ENCODE results near the gene LBH.

Gene LBH

DNA sequence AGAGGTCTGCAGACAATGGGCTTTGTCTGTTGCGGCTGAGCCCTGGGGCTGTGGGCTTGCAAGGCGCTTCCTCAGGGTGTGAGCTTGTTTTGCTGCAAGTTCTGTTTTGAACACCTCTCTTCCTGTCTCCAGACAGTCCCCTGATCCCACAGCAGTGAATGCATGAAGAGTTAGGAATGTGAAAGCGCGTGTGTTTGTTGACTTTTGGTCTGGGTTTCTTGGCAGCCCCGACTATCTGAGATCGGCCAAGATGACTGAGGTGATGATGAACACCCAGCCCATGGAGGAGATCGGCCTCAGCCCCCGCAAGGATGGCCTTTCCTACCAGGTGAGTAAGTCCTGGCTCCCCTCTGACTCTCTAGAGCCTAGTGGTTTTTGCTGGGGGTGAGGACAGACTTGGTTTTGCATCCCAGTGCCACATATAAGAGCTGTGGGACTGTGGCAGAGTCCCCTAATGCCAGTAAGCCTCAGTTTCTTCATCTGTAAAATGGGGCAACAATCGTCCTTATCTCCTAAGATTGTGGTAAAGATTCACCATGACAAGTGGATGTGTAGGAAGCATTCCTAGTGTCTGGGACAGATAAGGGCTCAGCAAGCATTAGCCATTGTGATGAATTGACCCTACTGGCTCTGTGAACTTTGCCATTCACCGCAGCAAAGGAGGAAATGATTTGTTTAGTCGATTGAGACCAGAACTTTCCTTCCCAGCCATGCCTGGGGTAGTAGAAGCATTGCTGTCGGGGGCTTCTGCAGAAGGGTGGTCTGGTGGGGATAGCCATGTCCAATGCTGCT is 3.0 kb downstream of the LBH start:
- Histone ChIP-seq H3K36me3 (ENCODE audit: control insufficient read depth in 2 of 2, insufficient read depth in 2 of 2, low read length in 2 of 2) (peaks cover 0 to 2% of the 10 kb centered on the region in 2 donors), H3K9ac (ENCODE audit: low read depth in 1 of 2, low read length in 2 of 2) (peak overlapping the region in 1 of 2 donors; percentile 43), H3K9me3 (ENCODE audit: control insufficient read depth in 2 of 2, low read length in 2 of 2) (no peaks in the 10 kb centered on the region), H3K4me3 (ENCODE audit: low read length in 2 of 2) (peak overlapping the region; percentile 40 to 76), H3K27me3 (ENCODE audit: control insufficient read depth in 2 of 2, insufficient read depth in 2 of 2, low read length in 2 of 2) (peaks cover 18 to 24% of the 10 kb centered on the region in 2 donors), H3K4me1 (ENCODE audit: control insufficient read depth in 2 of 2, insufficient read depth in 2 of 2, low read length in 2 of 2) (peaks cover 10 to 36% of the 10 kb centered on the region in 2 donors), H3K27ac (ENCODE audit: low read depth in 2 of 2, low read length in 2 of 2) (peak overlapping the region; percentile 28 to 43)

DNA sequence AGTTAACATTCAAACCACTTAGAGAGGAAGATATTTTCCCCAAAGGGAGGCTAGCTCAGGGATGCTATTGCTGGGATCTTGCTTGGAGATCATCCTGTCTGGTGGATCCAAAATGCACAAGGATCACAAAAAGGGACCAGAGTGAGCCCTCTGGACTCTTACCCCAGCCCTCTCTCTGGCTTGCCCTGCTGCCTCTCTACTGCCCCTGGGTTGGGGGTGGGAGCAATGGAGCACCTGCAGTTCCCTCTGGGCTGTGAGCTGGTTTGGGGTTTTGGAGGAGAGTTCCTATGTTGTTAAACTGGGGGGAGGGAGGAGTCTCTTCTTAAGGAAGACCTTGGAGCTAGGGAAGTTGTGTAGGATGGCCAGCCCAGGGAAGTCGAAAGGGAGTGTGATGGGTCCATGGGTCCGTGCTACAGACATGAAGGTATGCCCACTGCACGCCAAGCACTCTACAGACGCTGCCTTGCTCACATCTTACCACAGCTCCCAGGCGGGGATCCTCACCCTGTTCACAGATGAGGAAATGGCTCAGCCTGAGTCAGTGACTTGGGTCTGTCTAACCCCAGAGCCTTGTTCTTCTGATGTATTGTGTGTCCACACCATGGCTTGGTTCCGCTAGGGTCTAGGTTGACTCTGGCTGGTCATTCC is 3.8 kb downstream of the LBH start:
- no peak overlapping the region for H3K9ac ChIP-seq (ENCODE audit: low read depth in 1 of 2, low read length in 2 of 2)
- H3K4me3 ChIP-seq (ENCODE audit: low read length in 2 of 2) = peak overlapping the region in 1 of 2 donors; percentile 5
- peak overlapping the region in 1 of 2 donors; percentile 43 for H3K27ac ChIP-seq (ENCODE audit: low read depth in 2 of 2, low read length in 2 of 2)
- peaks cover 0 to 2% of the 10 kb centered on the region in 2 donors for H3K36me3 ChIP-seq (ENCODE audit: control insufficient read depth in 2 of 2, insufficient read depth in 2 of 2, low read length in 2 of 2)
- H3K27me3 ChIP-seq (ENCODE audit: control insufficient read depth in 2 of 2, insufficient read depth in 2 of 2, low read length in 2 of 2) = peaks cover 18 to 24% of the 10 kb centered on the region in 2 donors
- H3K9me3 ChIP-seq (ENCODE audit: control insufficient read depth in 2 of 2, low read length in 2 of 2) = no peaks in the 10 kb centered on the region
- peaks cover 10 to 36% of the 10 kb centered on the region in 2 donors for H3K4me1 ChIP-seq (ENCODE audit: control insufficient read depth in 2 of 2, insufficient read depth in 2 of 2, low read length in 2 of 2)

DNA sequence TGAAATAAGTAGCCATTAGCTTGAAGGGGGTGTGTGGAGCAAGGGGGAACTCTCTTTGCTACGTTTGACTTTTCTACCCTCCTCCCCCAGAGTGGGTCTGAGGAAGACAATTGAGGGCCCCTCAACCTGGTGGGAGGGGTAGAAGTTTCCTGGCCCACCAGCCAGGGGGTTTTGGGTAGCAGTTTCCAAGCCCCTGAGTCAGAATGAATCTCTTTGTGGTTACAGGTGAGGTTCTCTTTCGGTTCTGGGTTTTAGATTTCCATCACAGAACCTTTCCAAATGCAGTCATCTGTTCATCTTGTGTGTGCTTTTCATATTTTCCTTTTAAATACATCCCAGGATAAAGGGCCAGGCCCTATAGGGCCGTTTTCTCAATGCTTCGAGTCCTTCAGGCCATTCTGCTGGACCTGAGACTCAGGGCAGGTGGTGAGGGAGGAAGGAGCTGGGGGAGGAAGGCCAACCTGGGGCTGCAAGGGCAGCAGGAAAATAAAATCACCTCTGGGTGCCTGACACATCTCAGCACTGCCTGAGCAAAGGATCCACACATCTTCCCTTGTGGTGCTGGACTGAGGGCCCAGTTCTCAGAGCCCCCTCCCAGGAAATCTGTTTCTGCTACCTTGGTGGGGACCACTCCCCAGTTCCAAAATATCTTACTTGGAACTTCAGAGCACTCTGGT is 4.7 kb downstream of the LBH start:
- Histone ChIP-seq H3K4me3 (ENCODE audit: low read length in 2 of 2) (peak overlapping the region in 1 of 2 donors; percentile 5), H3K27ac (ENCODE audit: low read depth in 2 of 2, low read length in 2 of 2) (no peak overlapping the region), H3K27me3 (ENCODE audit: control insufficient read depth in 2 of 2, insufficient read depth in 2 of 2, low read length in 2 of 2) (peaks cover 18 to 19% of the 10 kb centered on the region in 2 donors)

DNA sequence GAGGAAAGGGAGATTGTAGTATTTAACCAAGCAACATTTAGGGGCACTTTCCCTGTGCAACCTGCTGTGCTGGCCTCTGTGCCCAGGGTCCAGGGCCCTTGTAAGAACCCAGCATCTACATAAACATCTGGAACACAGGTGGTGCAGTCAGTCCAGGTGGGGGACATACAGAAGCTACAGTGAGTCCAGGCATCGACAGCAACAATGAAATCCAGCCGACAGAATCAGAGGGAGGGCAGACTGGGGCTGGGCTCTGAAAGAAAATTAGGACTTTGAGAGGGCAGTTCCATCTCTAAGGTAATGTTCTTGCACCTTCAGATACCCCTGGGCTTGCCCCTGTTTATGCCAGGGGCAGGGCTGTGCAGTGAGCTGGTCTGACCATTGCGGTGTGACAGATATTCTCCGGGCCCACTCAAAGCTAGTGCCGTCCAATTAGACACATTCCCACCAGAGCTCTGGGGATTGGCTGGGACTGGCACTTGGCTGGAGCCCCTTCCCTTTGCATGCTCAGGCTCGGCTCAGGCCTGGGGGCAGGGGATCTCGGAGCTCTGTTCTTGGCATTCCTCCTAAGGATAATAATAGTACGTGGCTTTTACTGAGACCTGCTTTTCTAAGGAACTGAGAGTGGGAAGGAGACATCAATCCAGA is 5.4 kb downstream of the LBH start:
- Histone ChIP-seq H3K36me3 (ENCODE audit: control insufficient read depth in 2 of 2, insufficient read depth in 2 of 2, low read length in 2 of 2) (peaks cover 0 to 2% of the 10 kb centered on the region in 2 donors), H3K27me3 (ENCODE audit: control insufficient read depth in 2 of 2, insufficient read depth in 2 of 2, low read length in 2 of 2) (peaks cover 18 to 19% of the 10 kb centered on the region in 2 donors), H3K9me3 (ENCODE audit: control insufficient read depth in 2 of 2, low read length in 2 of 2) (no peaks in the 10 kb centered on the region), H3K27ac (ENCODE audit: low read depth in 2 of 2, low read length in 2 of 2) (no peak overlapping the region), H3K9ac (ENCODE audit: low read depth in 1 of 2, low read length in 2 of 2) (no peak overlapping the region), H3K4me1 (ENCODE audit: control insufficient read depth in 2 of 2, insufficient read depth in 2 of 2, low read length in 2 of 2) (peaks cover 10 to 33% of the 10 kb centered on the region in 2 donors), H3K4me3 (ENCODE audit: low read length in 2 of 2) (no peak overlapping the region)

More for the DNA sequence above, 4.7 kb downstream of the LBH start:
- peaks cover 10 to 33% of the 10 kb centered on the region in 2 donors for H3K4me1 ChIP-seq (ENCODE audit: control insufficient read depth in 2 of 2, insufficient read depth in 2 of 2, low read length in 2 of 2)
- peaks cover 0 to 2% of the 10 kb centered on the region in 2 donors for H3K36me3 ChIP-seq (ENCODE audit: control insufficient read depth in 2 of 2, insufficient read depth in 2 of 2, low read length in 2 of 2)
- no peaks in the 10 kb centered on the region for H3K9me3 ChIP-seq (ENCODE audit: control insufficient read depth in 2 of 2, low read length in 2 of 2)
- H3K9ac ChIP-seq (ENCODE audit: low read depth in 1 of 2, low read length in 2 of 2) = no peak overlapping the region

DNA sequence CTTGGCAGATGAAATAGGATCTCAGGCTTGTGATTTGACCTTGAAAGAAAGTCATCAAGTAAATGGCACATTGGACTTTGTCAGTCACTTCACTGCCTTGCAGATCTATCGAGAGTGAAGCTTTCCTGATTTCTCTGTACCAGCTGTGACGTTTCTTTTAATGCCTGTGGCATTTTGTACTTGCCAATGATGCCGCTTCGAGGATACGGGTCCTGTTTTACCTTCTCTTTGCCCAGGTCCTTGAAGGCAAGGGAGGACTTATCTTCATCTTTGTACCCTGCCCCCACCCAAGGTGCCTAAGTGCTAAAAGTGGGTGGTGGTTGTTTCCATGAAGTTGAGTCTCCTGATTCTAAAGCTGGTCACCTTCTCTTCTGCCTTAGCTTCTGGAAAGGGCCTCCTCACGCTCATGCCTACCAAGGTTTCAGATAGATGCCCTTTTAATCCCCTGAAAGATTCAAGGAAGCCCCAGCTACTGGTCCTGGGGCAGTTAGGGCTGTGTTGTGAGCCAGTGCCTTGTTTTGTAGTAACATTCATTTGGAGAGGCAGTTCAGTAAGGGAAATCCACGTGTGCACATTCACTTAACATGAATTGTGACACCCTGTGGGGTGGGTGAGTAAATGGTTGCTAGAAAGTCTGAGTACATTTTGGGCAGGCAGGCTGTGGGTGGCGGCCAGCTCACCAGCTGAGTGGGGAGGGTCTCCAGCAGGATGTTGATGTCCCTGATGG is 6.1 kb downstream of the LBH start:
- H3K27ac ChIP-seq (ENCODE audit: low read depth in 2 of 2, low read length in 2 of 2) = no peak overlapping the region
- H3K27me3 ChIP-seq (ENCODE audit: control insufficient read depth in 2 of 2, insufficient read depth in 2 of 2, low read length in 2 of 2) = peaks cover 16 to 19% of the 10 kb centered on the region in 2 donors
- H3K4me3 ChIP-seq (ENCODE audit: low read length in 2 of 2) = no peak overlapping the region
- no peak overlapping the region for H3K9ac ChIP-seq (ENCODE audit: low read depth in 1 of 2, low read length in 2 of 2)
- H3K36me3 ChIP-seq (ENCODE audit: control insufficient read depth in 2 of 2, insufficient read depth in 2 of 2, low read length in 2 of 2) = peaks cover 0 to 2% of the 10 kb centered on the region in 2 donors
- peaks cover 10 to 30% of the 10 kb centered on the region in 2 donors for H3K4me1 ChIP-seq (ENCODE audit: control insufficient read depth in 2 of 2, insufficient read depth in 2 of 2, low read length in 2 of 2)
- no peaks in the 10 kb centered on the region for H3K9me3 ChIP-seq (ENCODE audit: control insufficient read depth in 2 of 2, low read length in 2 of 2)

DNA sequence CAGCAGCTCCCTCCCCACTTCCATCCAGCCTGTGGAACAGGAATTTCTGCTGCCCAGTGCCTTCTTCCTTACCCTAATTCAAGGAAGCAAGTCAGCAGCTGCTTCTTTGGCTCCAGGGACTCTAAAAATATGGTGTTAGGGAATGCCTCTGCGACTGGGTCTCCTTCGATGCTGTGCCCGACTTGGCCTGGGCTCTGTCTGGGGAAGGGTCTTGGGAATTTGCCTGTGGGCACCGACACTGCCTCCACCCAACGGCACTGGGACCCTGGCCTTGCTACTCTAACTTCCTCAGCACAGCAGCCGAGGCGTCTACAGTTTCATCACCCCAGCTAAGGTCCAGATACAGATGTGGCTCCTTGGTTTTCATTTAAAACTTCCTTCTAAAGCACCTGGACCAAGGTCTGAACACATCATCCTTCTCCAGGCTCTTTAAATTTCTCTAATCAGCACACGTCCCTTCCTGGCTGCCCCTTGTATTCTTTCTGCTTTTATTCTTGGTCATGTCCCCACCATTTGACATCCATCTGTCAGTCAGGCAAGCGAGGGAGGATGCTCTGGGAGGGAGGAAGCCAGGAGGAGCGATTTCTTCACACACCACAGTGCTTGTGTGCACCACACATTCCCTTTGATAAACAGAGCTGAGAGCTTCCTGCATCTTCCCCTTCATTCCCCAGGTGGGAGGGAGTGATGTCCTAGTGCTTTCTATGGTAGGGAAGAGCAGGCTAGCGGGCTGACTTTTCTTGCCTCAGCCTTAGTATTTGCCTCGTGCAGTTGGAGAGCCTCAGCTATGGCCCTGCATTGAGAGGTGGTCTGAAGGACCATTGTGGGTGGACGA is 6.8 kb downstream of the LBH start:
- H3K4me1 ChIP-seq (ENCODE audit: control insufficient read depth in 2 of 2, insufficient read depth in 2 of 2, low read length in 2 of 2) = peaks cover 4 to 24% of the 10 kb centered on the region in 2 donors
- H3K36me3 ChIP-seq (ENCODE audit: control insufficient read depth in 2 of 2, insufficient read depth in 2 of 2, low read length in 2 of 2) = peaks cover 0 to 2% of the 10 kb centered on the region in 2 donors
- H3K27ac ChIP-seq (ENCODE audit: low read depth in 2 of 2, low read length in 2 of 2) = no peak overlapping the region
- no peak overlapping the region for H3K4me3 ChIP-seq (ENCODE audit: low read length in 2 of 2)
- no peaks in the 10 kb centered on the region for H3K9me3 ChIP-seq (ENCODE audit: control insufficient read depth in 2 of 2, low read length in 2 of 2)
- H3K27me3 ChIP-seq (ENCODE audit: control insufficient read depth in 2 of 2, insufficient read depth in 2 of 2, low read length in 2 of 2) = peaks cover 10 to 15% of the 10 kb centered on the region in 2 donors
- no peak overlapping the region for H3K9ac ChIP-seq (ENCODE audit: low read depth in 1 of 2, low read length in 2 of 2)

DNA sequence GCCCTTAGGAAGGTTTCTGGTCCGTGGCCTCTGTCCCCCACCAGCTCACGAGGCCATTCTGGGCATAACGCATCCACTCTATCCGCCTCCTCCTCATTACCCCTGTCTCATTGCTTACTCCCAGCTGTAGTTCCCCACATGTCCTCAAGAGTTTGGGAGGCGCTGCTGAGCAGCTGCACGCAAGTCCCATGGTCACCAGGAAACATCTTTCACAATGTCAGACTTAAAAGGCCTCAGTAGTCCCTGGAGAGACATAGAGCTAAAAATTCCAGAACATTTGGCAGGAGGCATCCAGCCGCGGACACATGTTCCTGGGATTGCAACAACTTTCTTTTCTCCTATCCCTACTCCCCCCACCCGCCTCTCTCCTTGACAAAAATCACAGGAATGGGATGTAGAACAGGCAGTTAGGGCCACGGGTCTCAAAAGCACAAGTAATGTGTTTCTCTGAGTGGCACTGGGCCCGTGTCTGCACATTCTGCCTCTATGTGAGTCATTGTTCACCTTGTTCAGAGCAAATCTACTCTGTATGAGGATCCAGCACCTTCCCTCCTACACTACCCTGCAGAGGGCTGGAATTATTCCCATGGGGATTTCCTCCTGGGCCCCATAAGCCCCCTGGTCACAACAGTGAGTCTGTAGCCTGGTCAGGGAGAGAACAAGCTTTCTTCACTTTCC is 8.1 kb downstream of the LBH start:
- Histone ChIP-seq H3K9ac (ENCODE audit: low read depth in 1 of 2, low read length in 2 of 2) (no peak overlapping the region), H3K27ac (ENCODE audit: low read depth in 2 of 2, low read length in 2 of 2) (peak overlapping the region; percentile 32 to 66), H3K9me3 (ENCODE audit: control insufficient read depth in 2 of 2, low read length in 2 of 2) (no peaks in the 10 kb centered on the region), H3K27me3 (ENCODE audit: control insufficient read depth in 2 of 2, insufficient read depth in 2 of 2, low read length in 2 of 2) (peaks cover 4 to 6% of the 10 kb centered on the region in 2 donors), H3K36me3 (ENCODE audit: control insufficient read depth in 2 of 2, insufficient read depth in 2 of 2, low read length in 2 of 2) (peaks cover 0 to 2% of the 10 kb centered on the region in 2 donors), H3K4me1 (ENCODE audit: control insufficient read depth in 2 of 2, insufficient read depth in 2 of 2, low read length in 2 of 2) (peaks cover 0 to 17% of the 10 kb centered on the region in 2 donors), H3K4me3 (ENCODE audit: low read length in 2 of 2) (no peak overlapping the region)

DNA sequence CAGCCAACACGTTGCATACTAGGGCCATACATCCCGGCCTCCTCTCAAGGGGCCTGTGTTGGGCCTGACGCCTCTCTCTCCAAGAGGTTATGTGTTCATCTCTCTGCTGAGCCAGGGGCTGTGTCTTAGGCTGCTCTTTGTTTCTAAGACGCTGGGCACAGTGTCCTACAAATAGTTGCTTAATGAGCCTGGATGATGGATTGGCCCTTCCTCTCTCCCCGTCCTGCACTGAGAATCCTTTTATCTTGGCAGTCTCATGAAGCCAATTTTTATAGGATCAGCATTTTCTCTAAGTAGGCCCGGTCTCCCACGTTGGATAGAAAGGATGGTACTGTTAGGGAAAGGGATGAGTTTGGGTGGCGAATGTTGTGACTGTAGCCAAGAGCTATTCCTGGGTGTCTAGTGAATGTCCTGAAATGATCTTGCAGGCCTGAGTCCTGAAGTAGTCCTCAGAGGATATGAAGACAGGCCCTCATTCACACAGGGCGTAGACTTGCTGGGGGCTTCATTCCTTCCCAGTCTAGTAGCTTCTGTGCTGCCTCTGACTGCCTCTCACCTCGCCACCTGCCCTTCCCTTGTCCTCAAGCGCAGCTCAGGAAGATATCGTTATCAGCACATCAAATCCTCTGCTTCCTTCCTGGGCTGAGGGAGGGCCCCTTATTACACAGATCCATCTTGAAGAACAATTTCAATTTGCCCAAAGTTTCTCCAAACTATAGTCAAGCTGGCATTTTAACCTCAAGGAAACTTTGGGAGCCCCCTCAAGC is 8.8 kb downstream of the LBH start:
- Histone ChIP-seq H3K9me3 (ENCODE audit: control insufficient read depth in 2 of 2, low read length in 2 of 2) (no peaks in the 10 kb centered on the region), H3K27me3 (ENCODE audit: control insufficient read depth in 2 of 2, insufficient read depth in 2 of 2, low read length in 2 of 2) (no peaks in the 10 kb centered on the region), H3K4me3 (ENCODE audit: low read length in 2 of 2) (no peak overlapping the region), H3K36me3 (ENCODE audit: control insufficient read depth in 2 of 2, insufficient read depth in 2 of 2, low read length in 2 of 2) (peaks cover 0 to 2% of the 10 kb centered on the region in 2 donors), H3K4me1 (ENCODE audit: control insufficient read depth in 2 of 2, insufficient read depth in 2 of 2, low read length in 2 of 2) (peaks cover 0 to 14% of the 10 kb centered on the region in 2 donors), H3K9ac (ENCODE audit: low read depth in 1 of 2, low read length in 2 of 2) (no peak overlapping the region), H3K27ac (ENCODE audit: low read depth in 2 of 2, low read length in 2 of 2) (peak overlapping the region; percentile 32 to 66)
